Activated CD4-positive, alpha-beta memory T cell treated with anti-CD3 and anti-CD28 coated beads, Interleukin-2, amount 10 ng/mL, durations not matched to agents 7 days and 5 days (primary cell): ENCODE data around the gene EXOC4. TPM values are rescaled to one million over a fixed set of nuclear protein-coding genes. Genes with fewer than 3 reads are reported as not detected.

ENCODE experiments used
- CTCF ChIA-PET: fragments of 350-600 bp; sonication (Branson Sonifier 250); formaldehyde crosslinking; loops from one replicate; lab custom pipeline; 2021; ENCODE audit warnings: antibody characterized with exemption, inconsistent platforms; lab: Charles Lee
- POLR2A ChIA-PET: fragments of 350-600 bp; sonication (Branson Sonifier 250); formaldehyde crosslinking; loops from one replicate; lab custom pipeline; 2021; ENCODE audit warnings: antibody characterized with exemption; lab: Charles Lee
- DNase-seq: peaks from one replicate; pipeline ENCODE4 v3.0.0-alpha.2; 2020
- H3K27ac Mint-ChIP-seq: one replicate; pipeline ENCODE4 v1.8.0; 2021; ENCODE audit warnings: mild to moderate bottlenecking, mixed read lengths
- H3K27me3 Mint-ChIP-seq: one replicate; pipeline ENCODE4 v1.8.0; 2021; ENCODE audit warnings: mixed read lengths
- H3K36me3 Mint-ChIP-seq: one replicate; pipeline ENCODE4 v1.8.0; 2021; ENCODE audit warnings: low read depth, mixed read lengths
- H3K4me1 Mint-ChIP-seq: one replicate; pipeline ENCODE4 v1.8.0; 2021; ENCODE audit warnings: mixed read lengths
- H3K4me3 Mint-ChIP-seq: one replicate; pipeline ENCODE4 v1.8.0; 2021; ENCODE audit warnings: mild to moderate bottlenecking, mixed read lengths
- H3K9me3 Mint-ChIP-seq: one replicate; pipeline ENCODE4 v1.8.0; 2021; ENCODE audit warnings: mixed read lengths
- total RNA-seq, 2 experiments: library from RNA; stranded (reverse); gene quantifications; one replicate each; pipeline ENCODE4 v1.2.3, GENCODE V29; 2021

Gene EXOC4
- total RNA-seq, 2 experiments from 2014 or later = 70.1 to 71.1 TPM

DNA sequence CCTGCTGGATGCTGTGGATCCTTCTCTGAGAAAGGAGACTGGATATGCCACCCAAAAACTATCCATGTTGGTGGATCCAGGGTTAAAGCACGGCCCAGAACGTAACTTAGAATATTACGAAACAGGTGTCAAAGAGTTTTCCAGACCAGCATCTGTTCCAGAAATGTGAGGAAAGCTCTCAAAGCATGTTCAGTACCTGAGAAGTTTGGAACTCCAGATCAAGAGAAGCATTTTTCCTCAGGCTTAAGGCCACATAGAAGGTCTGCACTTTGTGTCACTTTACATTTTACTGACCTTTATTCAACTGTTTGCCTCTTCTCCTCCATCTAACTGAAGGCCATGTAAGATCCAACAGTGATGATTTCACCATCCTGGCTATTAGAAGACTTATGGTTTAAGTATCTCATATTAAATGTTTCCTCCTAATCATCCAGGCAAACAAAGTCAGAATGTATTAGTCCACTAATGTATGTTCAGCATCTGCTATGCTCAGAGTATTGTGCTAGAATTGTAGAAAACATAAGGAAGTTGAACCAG lies 533.6 kb downstream of the EXOC4 start:
- DNase-seq = no peak
- ChIA-PET CTCF (no interaction called here), POLR2A (no interaction called here)
- Mint-ChIP-seq H3K27me3 (no peaks in the 10 kb centered on the region), H3K9me3 (peaks cover 4% of the 10 kb centered on the region), H3K27ac (no peak overlapping the region), H3K4me3 (no peak overlapping the region), H3K36me3 (peaks cover 3% of the 10 kb centered on the region), H3K4me1 (no peaks in the 10 kb centered on the region)

DNA sequence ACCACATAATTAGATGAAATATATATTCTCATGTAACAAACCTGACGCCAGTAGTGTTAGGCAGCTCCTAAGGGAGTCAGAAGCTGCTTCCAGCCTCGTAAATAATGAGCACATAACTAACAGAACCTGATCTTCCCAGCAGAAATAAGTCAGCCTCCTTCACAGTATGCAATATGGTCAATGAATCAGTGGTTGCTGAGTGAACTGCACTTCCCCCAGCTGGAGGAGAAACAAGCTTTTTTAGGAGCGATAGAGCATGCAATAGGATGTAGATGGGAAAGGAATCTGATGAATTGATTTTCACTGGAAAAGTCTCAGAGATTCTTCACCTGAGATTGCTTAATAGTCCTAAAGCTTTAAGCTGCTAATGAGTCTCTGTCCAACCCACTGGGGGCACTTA lies 537.1 kb downstream of the EXOC4 start:
- Mint-ChIP-seq H3K27me3 (no peaks in the 10 kb centered on the region), H3K4me3 (no peak overlapping the region), H3K4me1 (no peaks in the 10 kb centered on the region), H3K36me3 (peaks cover 3% of the 10 kb centered on the region), H3K9me3 (peaks cover 4% of the 10 kb centered on the region), H3K27ac (no peak overlapping the region)
- no peak for DNase-seq
- ChIA-PET POLR2A (no interaction called here), CTCF (no interaction called here)

DNA sequence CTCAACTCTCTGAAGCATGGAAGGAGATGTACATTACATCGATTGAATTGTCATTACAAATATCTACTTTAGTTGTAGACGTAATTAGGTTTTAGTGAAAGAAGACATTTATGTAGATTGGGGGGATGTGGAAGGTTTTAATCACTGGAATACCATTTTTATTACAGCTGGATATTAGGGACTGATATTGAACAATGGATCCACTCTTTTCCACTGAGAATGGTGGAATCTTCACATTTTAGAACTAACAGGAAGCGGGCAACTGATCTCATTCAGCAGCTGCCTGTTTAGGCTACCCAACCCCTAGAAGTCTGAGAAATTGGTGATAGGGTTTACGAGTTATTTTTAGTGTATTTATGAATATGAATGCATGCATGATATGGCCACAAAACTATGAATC lies 538.0 kb downstream of the EXOC4 start:
- Mint-ChIP-seq H3K9me3 (peaks cover 4% of the 10 kb centered on the region), H3K27ac (no peak overlapping the region), H3K4me1 (no peaks in the 10 kb centered on the region), H3K4me3 (no peak overlapping the region), H3K36me3 (peaks cover 3% of the 10 kb centered on the region), H3K27me3 (no peaks in the 10 kb centered on the region)
- DNase-seq = no peak
- POLR2A ChIA-PET = no interaction called here
- CTCF ChIA-PET = no interaction called here

- no peaks in the 10 kb centered on the region for H3K36me3 Mint-ChIP-seq
- CTCF ChIA-PET = interaction anchor here (1.0 kb wide), 1 partner anchor 10 kb away, joined by 3 read pairs; no protein-coding TSS in a partner anchor
- no peak overlapping the region for H3K4me3 Mint-ChIP-seq
Measured at GRCh38 chr7:133794479-133794878, 541.6 kb downstream of the EXOC4 start.

DNA sequence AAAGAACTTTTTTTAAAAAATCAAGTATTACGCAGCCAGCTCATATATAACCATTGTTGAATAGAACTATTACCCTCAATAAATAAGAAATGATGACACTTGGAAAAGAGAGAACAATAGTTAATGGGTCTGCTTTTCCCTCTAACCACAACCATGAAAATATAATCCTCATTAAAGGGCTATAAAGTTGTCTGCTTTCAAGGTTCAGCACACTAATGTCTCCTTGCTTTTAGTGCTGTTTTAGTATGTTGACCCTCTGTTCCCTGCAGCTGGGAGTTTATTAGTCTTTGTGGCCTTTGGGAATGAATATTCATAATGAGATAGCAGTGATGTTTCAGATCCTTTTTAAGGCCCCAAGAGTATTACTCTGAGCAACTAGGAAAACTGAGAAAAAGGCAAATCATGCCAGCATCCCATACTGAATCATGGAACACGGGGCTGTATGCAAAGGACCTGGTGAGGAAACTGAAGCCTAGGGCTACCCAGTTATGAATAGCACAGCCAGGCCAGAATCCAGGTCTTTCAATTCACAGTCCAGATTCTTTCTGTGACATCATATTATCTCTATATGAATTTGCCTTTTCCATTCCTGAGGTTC lies 542.3 kb downstream of the EXOC4 start:
- H3K4me3 Mint-ChIP-seq = no peak overlapping the region
- H3K9me3 Mint-ChIP-seq = no peaks in the 10 kb centered on the region
- no peak for DNase-seq
- H3K27me3 Mint-ChIP-seq = no peaks in the 10 kb centered on the region
- POLR2A ChIA-PET = no interaction called here
- H3K4me1 Mint-ChIP-seq = no peaks in the 10 kb centered on the region
- CTCF ChIA-PET = no interaction called here
- H3K27ac Mint-ChIP-seq = no peak overlapping the region
- no peaks in the 10 kb centered on the region for H3K36me3 Mint-ChIP-seq

More at GRCh38 chr7:133794479-133794878, 541.6 kb downstream of the EXOC4 start:
- H3K27me3 Mint-ChIP-seq = no peaks in the 10 kb centered on the region
- no peaks in the 10 kb centered on the region for H3K9me3 Mint-ChIP-seq
- DNase-seq = no peak
- H3K4me1 Mint-ChIP-seq = no peaks in the 10 kb centered on the region
- no peak overlapping the region for H3K27ac Mint-ChIP-seq
- POLR2A ChIA-PET = no interaction called here

- ChIA-PET CTCF (no interaction called here), POLR2A (no interaction called here)
- Mint-ChIP-seq H3K36me3 (no peaks in the 10 kb centered on the region), H3K4me3 (no peak overlapping the region), H3K4me1 (no peaks in the 10 kb centered on the region), H3K27me3 (no peaks in the 10 kb centered on the region), H3K9me3 (no peaks in the 10 kb centered on the region), H3K27ac (no peak overlapping the region)
- DNase-seq = no peak
Measured at GRCh38 chr7:133796782-133797745, 544.2 kb downstream of the EXOC4 start.

GRCh38 chr7:133797818-133798520 lies 545.1 kb downstream of the EXOC4 start:
- no peak overlapping the region for H3K27ac Mint-ChIP-seq
- no peaks in the 10 kb centered on the region for H3K36me3 Mint-ChIP-seq
- DNase-seq = no peak
- CTCF ChIA-PET = no interaction called here
- no peaks in the 10 kb centered on the region for H3K27me3 Mint-ChIP-seq
- H3K4me1 Mint-ChIP-seq = no peaks in the 10 kb centered on the region
- no peak overlapping the region for H3K4me3 Mint-ChIP-seq
- no peaks in the 10 kb centered on the region for H3K9me3 Mint-ChIP-seq
- POLR2A ChIA-PET = no interaction called here

DNA sequence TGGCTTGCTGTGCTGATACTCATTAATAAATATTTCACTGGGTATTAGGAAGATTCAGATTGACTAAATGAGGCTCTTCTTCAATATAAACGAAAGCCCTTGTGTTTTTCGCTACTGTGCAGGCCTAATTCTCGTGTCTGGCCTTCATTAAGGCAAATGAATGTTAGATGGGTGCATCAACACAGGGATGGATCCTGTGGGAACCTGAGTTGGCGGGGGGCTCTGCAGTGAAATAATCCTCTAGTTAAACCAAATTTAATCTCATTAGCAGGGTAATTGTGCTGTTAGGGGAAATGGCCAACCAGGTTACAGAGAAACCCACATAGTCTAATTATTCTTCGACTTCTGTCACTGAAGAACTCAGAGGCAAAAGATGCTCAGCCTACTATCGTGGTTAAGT lies 548.5 kb downstream of the EXOC4 start:
- Mint-ChIP-seq H3K4me3 (no peak overlapping the region), H3K4me1 (no peaks in the 10 kb centered on the region), H3K9me3 (no peaks in the 10 kb centered on the region), H3K27me3 (no peaks in the 10 kb centered on the region), H3K27ac (no peak overlapping the region), H3K36me3 (no peaks in the 10 kb centered on the region)
- POLR2A ChIA-PET = no interaction called here
- no peak for DNase-seq
- CTCF ChIA-PET = no interaction called here

GRCh38 chr7:133804127-133804526 lies 551.2 kb downstream of the EXOC4 start:
- DNase-seq = no peak
- Mint-ChIP-seq H3K27ac (no peak overlapping the region), H3K4me3 (no peak overlapping the region), H3K27me3 (no peaks in the 10 kb centered on the region), H3K36me3 (no peaks in the 10 kb centered on the region), H3K9me3 (no peaks in the 10 kb centered on the region), H3K4me1 (no peaks in the 10 kb centered on the region)
- ChIA-PET POLR2A (no interaction called here), CTCF (no interaction called here)

GRCh38 chr7:133805426-133805825 lies 552.5 kb downstream of the EXOC4 start:
- H3K27me3 Mint-ChIP-seq = no peaks in the 10 kb centered on the region
- H3K9me3 Mint-ChIP-seq = no peaks in the 10 kb centered on the region
- CTCF ChIA-PET = no interaction called here
- no peak overlapping the region for H3K4me3 Mint-ChIP-seq
- no peaks in the 10 kb centered on the region for H3K4me1 Mint-ChIP-seq
- POLR2A ChIA-PET = no interaction called here
- H3K36me3 Mint-ChIP-seq = no peaks in the 10 kb centered on the region
- no peak for DNase-seq
- H3K27ac Mint-ChIP-seq = no peak overlapping the region

GRCh38 chr7:133807624-133808492 lies 555.0 kb downstream of the EXOC4 start:
- H3K4me1 Mint-ChIP-seq = no peaks in the 10 kb centered on the region
- H3K36me3 Mint-ChIP-seq = no peaks in the 10 kb centered on the region
- ChIA-PET CTCF (no interaction called here), POLR2A (no interaction called here)
- no peaks in the 10 kb centered on the region for H3K27me3 Mint-ChIP-seq
- no peak overlapping the region for H3K27ac Mint-ChIP-seq
- DNase-seq = no peak
- H3K9me3 Mint-ChIP-seq = no peaks in the 10 kb centered on the region
- H3K4me3 Mint-ChIP-seq = no peak overlapping the region

- ChIA-PET CTCF (no interaction called here), POLR2A (no interaction called here)
- Mint-ChIP-seq H3K27me3 (no peaks in the 10 kb centered on the region), H3K9me3 (no peaks in the 10 kb centered on the region), H3K4me1 (no peaks in the 10 kb centered on the region), H3K36me3 (no peaks in the 10 kb centered on the region), H3K4me3 (no peak overlapping the region), H3K27ac (no peak overlapping the region)
- DNase-seq = no peak
Measured at GRCh38 chr7:133808493-133808866, 555.6 kb downstream of the EXOC4 start.
